CD4-positive, alpha-beta T cell (primary cell): Measurements from ENCODE around the gene FSTL3. TPM values are rescaled to one million over a fixed set of nuclear protein-coding genes. Genes with fewer than 3 reads are reported as not detected.
A peak's percentile ranks its signal among the peaks of the same experiment; 100 is the strongest.

Source experiments
- ATAC-seq: fragments of 200-7000 bp; cut with Tn5 transposase; one replicate; pipeline ENCODE4 v1.10.0; 2022; ENCODE audit warnings: mild to moderate bottlenecking; ENCODE audit not compliant: poor library complexity
- CTCF ChIA-PET: fragments of 350-600 bp; sonication (Branson Sonifier 250); formaldehyde crosslinking; loops from one replicate; lab custom pipeline; 2021; ENCODE audit warnings: antibody characterized with exemption, inconsistent platforms; lab: Charles Lee
- POLR2A ChIA-PET: fragments of 350-600 bp; sonication (Branson Sonifier 250); formaldehyde crosslinking; loops from one replicate; lab custom pipeline; 2021; ENCODE audit warnings: antibody characterized with exemption, inconsistent platforms; lab: Charles Lee
- DNase-seq, 14 experiments: peaks; one replicate each; pipeline ENCODE4 v3.0.0-alpha.2; 2013 to 2020; ENCODE audit warnings: mixed read lengths in 2 of 14
- H3K27ac ChIP-seq, 2 donors: one replicate each; pipeline versions ENCODE4 v1.5.1 to v1.7.0; 2013; ENCODE audit warnings: low read length in 2 of 2, low read depth in 1 of 2, mild to moderate bottlenecking in 1 of 2
- H3K27me3 ChIP-seq, 2 experiments: 1 replicate in 1 of 2; 2 replicates in 1 of 2; pipeline versions ENCODE4 v1.6.1 to v1.7.0; 2013; ENCODE audit warnings: low read length in 2 of 2, control low read depth in 1 of 2, mild to moderate bottlenecking in 1 of 2, moderate library complexity in 1 of 2; ENCODE audit not compliant: insufficient read depth in 2 of 2, control insufficient read depth in 1 of 2
- H3K36me3 ChIP-seq: one replicate; pipeline ENCODE4 v1.6.1; 2013; ENCODE audit warnings: low read length, control low read depth; ENCODE audit not compliant: insufficient read depth
- H3K4me1 ChIP-seq: one replicate; pipeline ENCODE4 v1.6.1; 2013; ENCODE audit warnings: low read length, control low read depth; ENCODE audit not compliant: insufficient read depth
- H3K4me3 ChIP-seq: one replicate; pipeline ENCODE4 v1.5.1; 2013; ENCODE audit warnings: mild to moderate bottlenecking, low read length, moderate library complexity
- H3K9me3 ChIP-seq, 2 experiments: 1 replicate in 1 of 2; 2 replicates in 1 of 2; pipeline versions ENCODE4 v1.6.1 to v1.7.0; 2013; ENCODE audit warnings: low read length in 2 of 2, mild to moderate bottlenecking in 2 of 2, control low read depth in 1 of 2, moderate library complexity in 1 of 2; ENCODE audit not compliant: control insufficient read depth in 1 of 2, insufficient read depth in 1 of 2
- H3K27ac Mint-ChIP-seq: one replicate; pipeline ENCODE4 v1.8.0; 2020; ENCODE audit warnings: mixed read lengths
- H3K27me3 Mint-ChIP-seq: one replicate; pipeline ENCODE4 v1.8.0; 2021; ENCODE audit warnings: mixed read lengths
- H3K36me3 Mint-ChIP-seq: one replicate; pipeline ENCODE4 v1.8.0; 2021; ENCODE audit warnings: low read depth, mixed read lengths
- H3K4me1 Mint-ChIP-seq: one replicate; pipeline ENCODE4 v1.8.0; 2021; ENCODE audit warnings: low read depth, mixed read lengths
- H3K4me3 Mint-ChIP-seq: one replicate; pipeline ENCODE4 v1.8.0; 2020; ENCODE audit warnings: mild to moderate bottlenecking, mixed read lengths
- H3K9me3 Mint-ChIP-seq: one replicate; pipeline ENCODE4 v1.8.0; 2020; ENCODE audit warnings: mixed read lengths
- intact Hi-C, 2 experiments: fragments of 100-400 bp; cut with DNase I in 1 of 2; cut with micrococcal nuclease in 1 of 2; formaldehyde crosslinking; loops; one replicate each; pipeline versions ENCODE4 v1.15.1 to v1.9.0; 2023 to 2025; cut with DNase I, micrococcal nuclease
- total RNA-seq, 174 experiments: library from RNA in 2 of 174; stranded (reverse) in 2 of 174; gene quantifications; one replicate each; pipeline ENCODE4 v1.2.3 and lab custom pipeline; 2021 to 2026
- TF ChIP-seq, protein P1 (sequence below): fragments of 200-600 bp; IDR thresholded peaks from one replicate; pipeline ENCODE4 v1.8.0; 2022; ENCODE audit warnings: antibody characterized with exemption, mild to moderate bottlenecking

FSTL3 gene
- total RNA-seq, 2 experiments from 2014 or later, result 2.2 to 3.4 TPM

DNA sequence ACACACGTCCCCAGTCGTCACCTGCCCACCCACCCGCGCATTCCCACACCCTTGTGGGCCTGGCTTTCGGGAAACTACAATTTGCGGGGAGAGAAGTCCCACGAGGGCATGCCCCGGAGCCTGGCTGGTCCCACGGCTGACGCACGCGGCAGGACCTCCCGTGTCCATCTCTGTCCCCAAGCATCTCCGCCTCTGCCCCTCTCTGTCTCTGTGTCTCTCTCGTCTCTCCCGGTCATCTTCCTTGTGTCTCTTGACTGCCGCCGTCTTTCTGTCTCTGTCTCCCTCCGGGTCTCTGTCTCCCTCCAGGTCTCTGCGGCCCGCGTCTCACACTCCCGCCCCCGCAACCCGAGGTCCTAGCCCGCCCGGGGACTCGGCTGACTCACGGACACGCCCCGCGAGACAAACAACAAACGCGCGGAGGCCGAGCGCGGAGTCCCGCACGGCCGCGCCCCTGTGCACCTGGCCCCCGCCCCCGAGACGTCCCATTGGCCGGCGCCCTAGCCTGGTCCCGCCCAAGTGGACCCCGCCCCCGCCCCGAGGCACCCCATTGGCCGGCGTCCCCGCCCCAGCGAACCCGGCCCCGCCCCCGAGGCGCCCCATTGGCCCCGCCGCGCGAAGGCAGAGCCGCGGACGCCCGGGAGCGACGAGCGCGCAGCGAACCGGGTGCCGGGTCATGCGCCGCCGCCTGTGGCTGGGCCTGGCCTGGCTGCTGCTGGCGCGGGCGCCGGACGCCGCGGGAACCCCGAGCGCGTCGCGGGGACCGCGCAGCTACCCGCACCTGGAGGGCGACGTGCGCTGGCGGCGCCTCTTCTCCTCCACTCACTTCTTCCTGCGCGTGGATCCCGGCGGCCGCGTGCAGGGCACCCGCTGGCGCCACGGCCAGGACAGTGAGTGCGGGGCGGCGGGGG, 36.7 kb upstream of the FSTL3 start, which contains the start of gene FGF22:
FGF22 (plus strand) TSS at position 627 of the 908 bp plus-strand sequence; CDS start at position 674, 47 bp downstream.
- intact Hi-C loops, result loop anchor here in 1 of 2 experiments (1.0 kb wide), 2 partner anchors 22 to 41 kb away; no protein-coding TSS in a partner anchor
- Histone ChIP-seq H3K9me3 (no peaks in the 10 kb centered on the region), H3K4me3 (peak within 1 kb of the TSS; percentile 53), H3K27me3 (no peaks in the 10 kb centered on the region), H3K36me3 (no peaks in the 10 kb centered on the region), H3K27ac (no peak within 1 kb of the TSS), H3K4me1 (peaks cover 25% of the 10 kb centered on the region)
- DNase-seq (peak; percentile 93 to 99 (median 96)), ATAC-seq (peak; percentile 96)
- H3K9me3 Mint-ChIP-seq, result no peaks in the 10 kb centered on the region
- peaks cover 5% of the 10 kb centered on the region for H3K36me3 Mint-ChIP-seq
- TF ChIP-seq, protein P1, sequence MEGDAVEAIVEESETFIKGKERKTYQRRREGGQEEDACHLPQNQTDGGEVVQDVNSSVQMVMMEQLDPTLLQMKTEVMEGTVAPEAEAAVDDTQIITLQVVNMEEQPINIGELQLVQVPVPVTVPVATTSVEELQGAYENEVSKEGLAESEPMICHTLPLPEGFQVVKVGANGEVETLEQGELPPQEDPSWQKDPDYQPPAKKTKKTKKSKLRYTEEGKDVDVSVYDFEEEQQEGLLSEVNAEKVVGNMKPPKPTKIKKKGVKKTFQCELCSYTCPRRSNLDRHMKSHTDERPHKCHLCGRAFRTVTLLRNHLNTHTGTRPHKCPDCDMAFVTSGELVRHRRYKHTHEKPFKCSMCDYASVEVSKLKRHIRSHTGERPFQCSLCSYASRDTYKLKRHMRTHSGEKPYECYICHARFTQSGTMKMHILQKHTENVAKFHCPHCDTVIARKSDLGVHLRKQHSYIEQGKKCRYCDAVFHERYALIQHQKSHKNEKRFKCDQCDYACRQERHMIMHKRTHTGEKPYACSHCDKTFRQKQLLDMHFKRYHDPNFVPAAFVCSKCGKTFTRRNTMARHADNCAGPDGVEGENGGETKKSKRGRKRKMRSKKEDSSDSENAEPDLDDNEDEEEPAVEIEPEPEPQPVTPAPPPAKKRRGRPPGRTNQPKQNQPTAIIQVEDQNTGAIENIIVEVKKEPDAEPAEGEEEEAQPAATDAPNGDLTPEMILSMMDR, result no peak
- H3K27me3 Mint-ChIP-seq, result no peaks in the 10 kb centered on the region
- CTCF ChIA-PET, result interaction anchor here (2.4 kb wide), 1 partner anchor 20 kb away, joined by 6 read pairs; no protein-coding TSS in a partner anchor
- peaks cover 6% of the 10 kb centered on the region for H3K4me1 Mint-ChIP-seq
- H3K4me3 Mint-ChIP-seq, result peak within 1 kb of the TSS; percentile 84
- peak within 1 kb of the TSS; percentile 88 for H3K27ac Mint-ChIP-seq
- POLR2A ChIA-PET, result interaction anchor here (1.7 kb wide), 1 partner anchor 21 kb away, joined by 7 read pairs; no protein-coding TSS in a partner anchor

DNA sequence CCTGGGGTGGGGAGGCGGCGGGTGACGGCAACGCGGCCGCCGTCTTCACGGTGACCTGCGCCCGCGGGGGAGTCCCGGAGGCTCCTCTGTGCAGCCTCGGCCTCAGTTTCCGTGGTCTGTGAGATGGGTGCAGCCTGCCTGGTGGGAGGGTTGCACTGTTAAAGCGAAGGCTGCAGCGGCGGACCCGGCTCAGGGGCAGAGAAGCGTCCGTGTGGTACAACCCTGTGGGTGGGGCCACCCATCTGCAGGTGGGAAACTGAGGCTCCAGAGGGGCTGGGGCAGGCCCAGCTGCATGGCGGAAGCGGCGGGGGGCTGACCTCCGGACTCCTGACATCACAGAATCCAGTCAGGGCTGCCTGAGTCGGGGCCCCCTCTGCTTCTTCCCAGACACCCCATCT, 36.0 kb upstream of the FSTL3 start:
- Histone ChIP-seq H3K4me3 (peak overlapping the region; percentile 11), H3K27ac (no peak overlapping the region)

More for the DNA sequence above, 36.0 kb upstream of the FSTL3 start:
- Histone ChIP-seq H3K9me3 (no peaks in the 10 kb centered on the region), H3K4me1 (peaks cover 25% of the 10 kb centered on the region), H3K36me3 (no peaks in the 10 kb centered on the region), H3K27me3 (no peaks in the 10 kb centered on the region)
- H3K4me3 Mint-ChIP-seq, result no peak overlapping the region
- CTCF ChIA-PET, result interaction anchor here (2.4 kb wide), 1 partner anchor 20 kb away, joined by 6 read pairs; no protein-coding TSS in a partner anchor
- peaks cover 9% of the 10 kb centered on the region for H3K36me3 Mint-ChIP-seq
- no peak for ATAC-seq
- POLR2A ChIA-PET, result interaction anchor here (1.7 kb wide), 1 partner anchor 20 kb away, joined by 7 read pairs; no protein-coding TSS in a partner anchor
- peaks cover 6% of the 10 kb centered on the region for H3K4me1 Mint-ChIP-seq
- no peaks in the 10 kb centered on the region for H3K9me3 Mint-ChIP-seq
- TF ChIP-seq, protein P1, result no peak
- DNase-seq, result peak in 1 of 14 experiments; percentile 15
- no peaks in the 10 kb centered on the region for H3K27me3 Mint-ChIP-seq
- no peak overlapping the region for H3K27ac Mint-ChIP-seq
- intact Hi-C loops, result loop anchor here in 1 of 2 experiments (1.0 kb wide), 1 partner anchor 40 kb away; no protein-coding TSS in a partner anchor
